Kidney (tissue), 14 donors: ENCODE data around the gene ROR1. TPM values are rescaled to one million over a fixed set of nuclear protein-coding genes. Genes with fewer than 3 reads are reported as not detected.
"Not testable (repeated sequence)": the region's sequence is repeated elsewhere in the genome, so short reads cannot be mapped to it uniquely, and the experiment has no call there.

Experiments
- DNase-seq, 5 donors: peaks; one replicate each; pipeline ENCODE4 v3.0.0-alpha.2; 2013 to 2020
- FAIRE-seq: peaks from 2 replicates; lab custom pipeline; 2012; peaks lifted over from hg19 to GRCh38; lab: Jason Lieb, UNC
- H3K27ac ChIP-seq, 2 donors: one replicate each; pipeline ENCODE4 v1.7.0; 2013; ENCODE audit warnings: low read depth in 2 of 2, low read length in 2 of 2, inconsistent platforms in 1 of 2
- H3K27me3 ChIP-seq: one replicate; pipeline ENCODE4 v1.7.1; 2013; ENCODE audit warnings: low read length, inconsistent platforms; ENCODE audit not compliant: control insufficient read depth, insufficient read depth
- H3K36me3 ChIP-seq, 3 donors: one replicate each; pipeline versions ENCODE4 v1.7.0 to v1.7.1; 2013; ENCODE audit warnings: low read length in 3 of 3, control low read depth in 1 of 3, inconsistent platforms in 1 of 3; ENCODE audit not compliant: insufficient read depth in 3 of 3, control insufficient read depth in 2 of 3
- H3K4me1 ChIP-seq, 3 donors: one replicate each; pipeline versions ENCODE4 v1.7.0 to v1.7.1; 2013; ENCODE audit warnings: low read length in 3 of 3, inconsistent platforms in 1 of 3, low read depth in 1 of 3; ENCODE audit not compliant: control insufficient read depth in 2 of 3, insufficient read depth in 2 of 3
- H3K4me3 ChIP-seq, 3 donors: one replicate each; pipeline versions ENCODE4 v1.7.0 to v1.8.1; 2013; ENCODE audit warnings: low read length in 3 of 3, control low read depth in 1 of 3, inconsistent platforms in 1 of 3
- H3K9ac ChIP-seq, 3 donors: one replicate each; pipeline versions ENCODE4 v1.7.0 to v1.7.1; 2013; ENCODE audit warnings: low read length in 3 of 3, control low read depth in 1 of 3, inconsistent platforms in 1 of 3
- H3K9me3 ChIP-seq, 3 donors: one replicate each; pipeline versions ENCODE4 v1.7.0 to v1.7.1; 2013; ENCODE audit warnings: low read length in 3 of 3, control low read depth in 1 of 3, inconsistent platforms in 1 of 3; ENCODE audit not compliant: control insufficient read depth in 2 of 3, insufficient read depth in 1 of 3
- intact Hi-C: fragments of 100-400 bp; cut with DNase I; formaldehyde crosslinking; loops from one replicate; pipeline ENCODE4 v1.11.1; 2022
- polyA plus RNA-seq: library from polyadenylated mRNA; stranded (reverse); fragments of 350-450 nt; fragmentation: Illumina TruSeq; extraction: RNeasy Lipid Tissue Mini Kit (QIAGEN cat#74804); gene quantifications from one replicate; pipeline ENCODE4 v1.2.3, GENCODE V29; 2014; ENCODE audit warnings: low read depth, low replicate concordance; ENCODE audit not compliant: insufficient read depth
- total RNA-seq: library from RNA; stranded (reverse); fragmentation: NEBNext Ultra II Directional; extraction: Animal tissue kit (Norgen Biotek cat#: 25700); gene quantifications from one replicate; pipeline ENCODE4 v1.2.1, GENCODE V29; 2021
- TF ChIP-seq, protein P1 (sequence below): IDR thresholded peaks from 3 replicates; pipeline ENCODE4 v1.5.1; 2012; ENCODE audit warnings: mild to moderate bottlenecking, moderate library complexity, borderline replicate concordance; ENCODE audit not compliant: insufficient read depth; ENCODE audit errors: extremely low read depth
- donor health status: control.
- donor health status: control.
- donor health status: control.
- donor health status: control.
- donor health status: control.
- donor health status: DM: yes; HTN: yes; CAD: no.
- donor health status: Normal renal cell carcinoma (clear cell type).

Gene ROR1
- total and polyA plus RNA-seq, 2 donors from 2014 or later = 0.77 to 8.0 TPM

DNA sequence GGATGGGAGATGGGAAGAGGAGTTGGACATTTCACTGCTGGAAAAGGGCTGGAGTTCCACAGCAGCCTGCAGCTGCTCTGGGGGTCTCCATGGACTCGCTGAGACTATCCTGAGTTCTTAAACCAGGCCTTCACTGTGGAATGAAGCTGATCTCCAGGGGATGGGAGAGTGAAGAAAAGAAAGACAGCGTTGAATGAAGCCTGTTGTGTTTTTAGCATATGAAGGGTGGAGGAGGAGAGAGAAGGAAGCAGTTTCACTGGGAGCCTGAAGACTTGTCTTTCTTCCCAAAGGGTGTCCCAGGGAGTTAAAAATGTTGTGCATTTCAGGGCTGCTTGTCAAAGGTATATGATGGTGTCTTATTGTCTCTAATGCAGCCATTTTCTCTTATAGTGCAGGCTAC, 9.2 kb downstream of the ROR1 start:
- Histone ChIP-seq H3K27ac (no peak overlapping the region), H3K36me3 (no peaks in the 10 kb centered on the region), H3K4me1 (peaks cover 0 to 6% (median 0%) of the 10 kb centered on the region in 3 donors), H3K9me3 (no peaks in the 10 kb centered on the region), H3K27me3 (no peaks in the 10 kb centered on the region), H3K4me3 (no peak overlapping the region), H3K9ac (no peak overlapping the region)
- no peak for DNase-seq
- intact Hi-C loops = no loop called here
- FAIRE-seq = no peak
- TF ChIP-seq, protein P1, sequence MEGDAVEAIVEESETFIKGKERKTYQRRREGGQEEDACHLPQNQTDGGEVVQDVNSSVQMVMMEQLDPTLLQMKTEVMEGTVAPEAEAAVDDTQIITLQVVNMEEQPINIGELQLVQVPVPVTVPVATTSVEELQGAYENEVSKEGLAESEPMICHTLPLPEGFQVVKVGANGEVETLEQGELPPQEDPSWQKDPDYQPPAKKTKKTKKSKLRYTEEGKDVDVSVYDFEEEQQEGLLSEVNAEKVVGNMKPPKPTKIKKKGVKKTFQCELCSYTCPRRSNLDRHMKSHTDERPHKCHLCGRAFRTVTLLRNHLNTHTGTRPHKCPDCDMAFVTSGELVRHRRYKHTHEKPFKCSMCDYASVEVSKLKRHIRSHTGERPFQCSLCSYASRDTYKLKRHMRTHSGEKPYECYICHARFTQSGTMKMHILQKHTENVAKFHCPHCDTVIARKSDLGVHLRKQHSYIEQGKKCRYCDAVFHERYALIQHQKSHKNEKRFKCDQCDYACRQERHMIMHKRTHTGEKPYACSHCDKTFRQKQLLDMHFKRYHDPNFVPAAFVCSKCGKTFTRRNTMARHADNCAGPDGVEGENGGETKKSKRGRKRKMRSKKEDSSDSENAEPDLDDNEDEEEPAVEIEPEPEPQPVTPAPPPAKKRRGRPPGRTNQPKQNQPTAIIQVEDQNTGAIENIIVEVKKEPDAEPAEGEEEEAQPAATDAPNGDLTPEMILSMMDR = no peak

DNA sequence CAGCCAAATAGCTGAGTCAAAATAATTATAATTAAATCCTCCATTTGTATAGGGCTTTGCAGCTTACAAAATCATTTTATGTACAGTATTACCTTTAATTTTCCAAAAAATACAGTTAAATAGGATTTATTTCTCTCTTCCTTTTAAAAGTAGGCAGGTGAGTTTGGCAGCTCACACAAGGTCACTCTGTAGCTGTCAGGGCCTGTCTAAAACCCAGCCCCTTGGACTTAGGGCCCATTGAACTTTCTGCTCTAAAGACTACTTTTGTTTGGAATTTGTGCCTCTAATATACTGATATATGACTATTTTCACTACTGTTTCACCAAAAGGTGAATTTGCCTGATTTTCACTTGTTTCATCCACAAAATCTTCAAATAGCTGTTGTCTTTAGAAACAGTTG, 10.3 kb downstream of the ROR1 start:
- no peak overlapping the region for H3K9ac ChIP-seq
- no peaks in the 10 kb centered on the region for H3K27me3 ChIP-seq
- no peaks in the 10 kb centered on the region for H3K36me3 ChIP-seq
- no peak for DNase-seq
- no peaks in the 10 kb centered on the region for H3K9me3 ChIP-seq
- H3K4me3 ChIP-seq = no peak overlapping the region
- intact Hi-C loops = no loop called here
- FAIRE-seq = no peak
- TF ChIP-seq, protein P1 = no peak
- H3K27ac ChIP-seq = peak overlapping the region in 1 of 2 donors; percentile 7
- peaks cover 0 to 6% (median 0%) of the 10 kb centered on the region in 3 donors for H3K4me1 ChIP-seq

DNA sequence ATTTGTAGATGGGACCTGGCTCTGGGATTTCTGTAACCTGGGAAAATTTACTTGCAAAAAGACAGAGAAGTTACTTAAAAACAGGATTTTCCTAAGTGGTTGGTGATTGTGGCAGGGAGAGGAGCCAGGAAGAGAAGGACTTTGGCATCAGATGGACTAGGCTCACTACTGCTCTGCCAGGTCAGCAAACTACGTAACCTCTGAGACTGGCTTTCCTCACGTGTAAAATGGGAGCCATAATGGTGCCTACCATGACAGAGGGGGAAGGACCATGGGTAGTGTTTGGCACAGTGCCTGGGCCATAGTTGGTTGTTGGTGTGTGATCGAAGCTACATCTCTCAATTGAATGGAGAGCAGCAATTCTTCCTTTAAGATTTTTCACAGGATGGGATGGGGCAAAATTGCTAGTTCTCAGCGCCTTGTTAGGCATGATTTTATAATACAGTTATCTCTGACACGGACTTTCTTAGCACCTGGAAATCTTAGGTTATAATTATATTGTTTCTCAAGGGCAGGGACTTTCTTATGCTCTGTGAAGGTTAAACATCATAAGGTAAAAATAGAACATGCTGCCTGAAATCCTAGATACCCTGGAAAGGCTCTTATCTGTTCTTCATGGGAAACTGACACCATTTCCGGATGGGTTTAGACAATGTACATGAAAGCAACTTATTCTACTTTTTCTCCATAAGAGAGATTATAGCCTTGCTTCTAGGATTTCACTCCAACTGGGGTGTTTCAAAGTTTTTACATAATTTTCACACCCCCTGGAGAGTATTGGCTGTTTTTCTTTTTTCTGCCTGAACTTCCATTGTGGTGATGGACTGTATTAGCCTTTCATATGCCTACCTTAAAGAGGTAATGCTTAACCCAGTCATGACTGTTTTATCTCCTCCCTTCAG, 10.9 kb downstream of the ROR1 start:
- no peaks in the 10 kb centered on the region for H3K27me3 ChIP-seq
- TF ChIP-seq, protein P1 = no peak
- FAIRE-seq (no peak), DNase-seq (no peak)
- no peak overlapping the region for H3K4me3 ChIP-seq
- H3K4me1 ChIP-seq = peaks cover 0 to 6% (median 0%) of the 10 kb centered on the region in 3 donors
- no peaks in the 10 kb centered on the region for H3K9me3 ChIP-seq
- intact Hi-C loops = no loop called here
- no peak overlapping the region for H3K9ac ChIP-seq
- no peaks in the 10 kb centered on the region for H3K36me3 ChIP-seq
- H3K27ac ChIP-seq = peak overlapping the region in 1 of 2 donors; percentile 9

DNA sequence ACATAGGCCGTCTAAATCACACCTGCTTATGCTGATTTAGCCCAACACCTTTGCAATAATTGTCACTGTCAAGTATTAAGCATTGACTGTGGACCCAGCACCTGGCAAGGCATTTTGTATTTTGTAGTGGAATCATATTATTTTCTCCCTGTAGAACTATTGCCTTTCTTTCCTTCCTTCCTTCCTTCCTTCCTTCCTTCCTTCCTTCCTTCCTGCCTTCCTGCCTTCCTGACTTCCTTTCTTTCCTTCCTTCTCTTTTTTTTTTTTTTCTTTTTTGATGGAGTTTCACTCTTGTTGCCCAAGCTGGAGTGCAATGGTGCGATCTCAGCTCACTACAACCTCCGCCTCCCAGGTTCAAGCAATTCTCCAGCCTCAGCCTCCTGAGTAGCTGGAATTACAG, 13.5 kb downstream of the ROR1 start:
- not testable (repeated sequence) for H3K27me3 ChIP-seq, H3K27ac ChIP-seq

More for the DNA sequence above, 13.5 kb downstream of the ROR1 start:
- intact Hi-C loops, H3K4me3 ChIP-seq, H3K9me3 ChIP-seq, H3K4me1 ChIP-seq, H3K36me3 ChIP-seq, DNase-seq, FAIRE-seq, H3K9ac ChIP-seq: not testable (repeated sequence)
